D721Med (cell line): Measurements from ENCODE around the gene ADAMTS16.

ENCODE experiments used
- DNase-seq: peaks from one replicate; pipeline ENCODE4 v3.0.0; 2011; ENCODE audit warnings: low spot score; ENCODE audit not compliant: insufficient read length
- FAIRE-seq: peaks from 2 replicates; lab custom pipeline; 2011; peaks lifted over from hg19 to GRCh38; lab: Jason Lieb, UNC
- TF ChIP-seq, protein P1 (sequence below): IDR thresholded peaks from 2 replicates; pipeline ENCODE4 v1.5.1; 2012; ENCODE audit warnings: mild to moderate bottlenecking, control low read depth; ENCODE audit not compliant: insufficient read depth; ENCODE audit errors: missing control alignments

ADAMTS16 gene

DNA sequence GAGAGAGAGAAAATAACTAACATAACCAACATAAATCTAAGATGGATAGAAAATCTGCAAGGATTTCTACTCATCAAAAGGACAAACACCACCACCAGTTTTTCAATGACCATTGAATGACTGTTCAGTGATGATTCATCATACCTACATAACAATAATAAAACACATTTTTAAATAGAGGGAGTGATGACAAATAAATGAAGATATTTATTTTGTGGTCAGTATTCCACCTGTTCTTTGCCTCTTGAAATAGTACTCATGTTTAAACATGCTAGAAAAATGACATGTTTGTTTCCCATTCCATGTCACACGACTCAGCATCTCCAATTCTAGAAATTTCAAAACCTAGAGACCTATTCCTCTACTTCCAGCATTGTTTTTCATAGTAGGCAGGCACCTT, 34.6 kb upstream of the ADAMTS16 start:
- FAIRE-seq (no peak), DNase-seq (no peak)

DNA sequence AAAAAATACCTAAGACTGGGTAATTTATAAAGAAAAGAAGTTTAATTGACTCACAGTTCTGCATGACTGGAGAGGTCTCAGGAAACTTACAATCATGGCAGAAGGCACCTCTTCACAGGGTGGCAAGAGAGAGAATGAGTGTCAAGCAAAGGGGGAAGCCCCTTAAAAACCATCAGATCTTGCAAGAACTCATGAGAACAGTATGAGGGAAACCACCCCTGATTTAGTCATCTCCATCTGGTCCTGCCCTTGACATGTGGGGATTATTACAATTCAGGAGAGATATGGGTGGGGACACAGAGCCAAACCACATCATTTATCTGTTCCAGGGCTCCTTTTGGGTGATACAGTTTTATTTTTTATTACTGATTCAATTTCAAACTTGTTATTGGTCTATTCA, 23.2 kb upstream of the ADAMTS16 start:
- DNase-seq: no peak
- TF ChIP-seq, protein P1, sequence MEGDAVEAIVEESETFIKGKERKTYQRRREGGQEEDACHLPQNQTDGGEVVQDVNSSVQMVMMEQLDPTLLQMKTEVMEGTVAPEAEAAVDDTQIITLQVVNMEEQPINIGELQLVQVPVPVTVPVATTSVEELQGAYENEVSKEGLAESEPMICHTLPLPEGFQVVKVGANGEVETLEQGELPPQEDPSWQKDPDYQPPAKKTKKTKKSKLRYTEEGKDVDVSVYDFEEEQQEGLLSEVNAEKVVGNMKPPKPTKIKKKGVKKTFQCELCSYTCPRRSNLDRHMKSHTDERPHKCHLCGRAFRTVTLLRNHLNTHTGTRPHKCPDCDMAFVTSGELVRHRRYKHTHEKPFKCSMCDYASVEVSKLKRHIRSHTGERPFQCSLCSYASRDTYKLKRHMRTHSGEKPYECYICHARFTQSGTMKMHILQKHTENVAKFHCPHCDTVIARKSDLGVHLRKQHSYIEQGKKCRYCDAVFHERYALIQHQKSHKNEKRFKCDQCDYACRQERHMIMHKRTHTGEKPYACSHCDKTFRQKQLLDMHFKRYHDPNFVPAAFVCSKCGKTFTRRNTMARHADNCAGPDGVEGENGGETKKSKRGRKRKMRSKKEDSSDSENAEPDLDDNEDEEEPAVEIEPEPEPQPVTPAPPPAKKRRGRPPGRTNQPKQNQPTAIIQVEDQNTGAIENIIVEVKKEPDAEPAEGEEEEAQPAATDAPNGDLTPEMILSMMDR: no peak
- no peak for FAIRE-seq

More for the DNA sequence above, 34.6 kb upstream of the ADAMTS16 start:
- TF ChIP-seq, protein P1: no peak

DNA sequence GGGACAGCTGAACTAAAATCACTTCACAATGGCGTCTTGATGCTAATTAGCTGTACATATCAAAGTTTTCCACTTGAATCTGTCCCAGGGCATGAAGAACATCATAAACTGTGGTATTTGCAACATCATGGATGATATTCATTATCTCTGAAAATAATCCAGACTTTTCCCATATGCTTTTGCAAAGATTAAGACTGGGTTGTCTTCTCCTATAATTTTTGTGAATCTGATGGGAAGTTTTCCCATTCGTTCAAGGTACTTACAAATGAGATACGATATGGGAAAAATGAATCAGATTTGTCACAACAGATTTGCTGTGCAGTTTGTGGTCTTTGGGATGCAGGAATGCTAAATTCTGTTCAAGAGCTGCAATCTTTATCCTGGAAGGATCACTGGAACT, 17.4 kb upstream of the ADAMTS16 start:
- DNase-seq (no peak), FAIRE-seq (no peak)
- TF ChIP-seq, protein P1: no peak

DNA sequence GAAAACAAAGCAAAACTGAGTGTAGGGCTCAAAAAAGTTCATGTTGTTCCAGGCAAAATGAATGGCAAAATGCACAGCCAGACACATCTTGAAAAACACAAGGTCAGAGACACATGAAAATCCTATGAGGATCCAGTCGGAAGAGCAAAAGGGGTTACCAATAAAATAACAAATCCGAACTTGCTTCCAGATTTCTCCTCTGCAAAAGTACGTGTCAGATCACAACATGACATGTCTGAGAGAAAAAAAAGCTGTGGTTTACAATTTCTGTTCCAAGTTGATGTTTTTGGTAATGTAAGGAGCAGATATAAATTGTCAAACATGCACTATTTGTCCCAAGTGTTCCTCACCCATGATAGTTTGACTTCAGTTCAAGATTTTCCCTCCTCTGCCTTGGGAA, 15.9 kb upstream of the ADAMTS16 start:
- no peak for DNase-seq
- TF ChIP-seq, protein P1: no peak
- FAIRE-seq: no peak

DNA sequence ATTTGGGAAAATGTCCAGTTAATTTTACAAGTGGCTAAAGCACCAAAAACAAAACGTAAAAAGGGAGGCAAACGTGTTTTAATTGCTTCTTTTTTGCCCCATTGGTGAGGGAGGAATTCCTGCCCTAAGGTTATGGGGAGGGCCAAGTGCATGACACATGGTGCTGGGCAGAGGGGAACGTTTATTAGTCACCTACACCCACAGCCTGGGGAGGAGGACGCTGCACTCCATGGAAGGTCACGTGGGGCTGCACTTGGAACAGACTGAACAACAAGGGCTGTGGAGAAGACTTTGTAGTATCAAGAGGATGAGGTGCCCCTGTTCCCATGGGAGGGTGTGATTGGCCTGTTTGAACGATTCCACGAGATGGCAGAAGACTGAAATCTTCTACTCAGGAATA, 13.7 kb upstream of the ADAMTS16 start:
- TF ChIP-seq, protein P1: no peak
- DNase-seq (no peak), FAIRE-seq (no peak)

DNA sequence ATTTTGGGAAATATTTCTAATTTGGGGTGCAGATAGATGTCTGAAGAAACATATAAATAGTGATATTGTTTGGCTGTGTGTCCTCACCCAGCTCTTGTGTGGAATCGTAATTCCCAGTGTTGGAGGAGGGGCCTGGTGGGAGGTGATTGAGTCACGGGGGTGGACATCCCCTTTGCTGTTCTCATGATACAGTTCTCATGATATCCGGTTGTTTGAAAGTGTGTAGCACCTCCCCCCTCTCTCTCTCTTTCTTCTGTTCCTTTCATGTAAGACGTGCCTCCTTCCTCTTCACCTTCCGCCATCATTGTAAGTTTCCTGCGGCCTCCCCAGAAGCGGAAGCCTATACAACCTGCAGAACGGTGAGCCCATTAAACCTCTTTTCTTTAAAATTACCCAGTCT, 11.4 kb upstream of the ADAMTS16 start:
- FAIRE-seq: no peak
- TF ChIP-seq, protein P1: no peak
- no peak for DNase-seq

DNA sequence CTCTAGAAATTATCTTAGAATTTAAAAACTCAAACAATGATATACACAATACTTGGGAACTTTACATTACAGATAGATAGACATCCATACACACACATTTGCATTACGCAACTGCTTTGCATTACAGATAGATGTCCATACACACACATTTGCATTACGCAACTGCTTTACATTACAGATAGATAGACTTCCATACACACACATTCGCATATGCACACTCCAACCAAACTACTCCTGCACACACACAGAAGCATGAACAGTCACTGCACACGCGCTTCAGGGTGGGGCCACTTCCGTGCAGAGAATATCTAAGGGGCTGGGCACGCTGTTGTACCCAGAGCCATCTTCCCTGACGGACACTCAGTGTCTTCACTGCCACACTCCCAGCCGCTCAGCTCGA, 7.9 kb upstream of the ADAMTS16 start:
- FAIRE-seq (no peak), DNase-seq (no peak)
- TF ChIP-seq, protein P1: no peak
